GM23338 (cell line): Measurements from ENCODE around the gene APBA2. TPM values are rescaled to one million over a fixed set of nuclear protein-coding genes. Genes with fewer than 3 reads are reported as not detected.
A peak's percentile ranks its signal among the peaks of the same experiment; 100 is the strongest.

Experiments used
- ATAC-seq: fragments of 200-7000 bp; cut with Tn5 transposase; 3 replicates; pipeline ENCODE4 v1.9.1; 2020
- DNase-seq: peaks from one replicate; pipeline ENCODE4 v3.0.0-alpha.2; 2015; ENCODE audit warnings: low spot score
- H2AFZ ChIP-seq: fragments of 200-600 bp; sonication (generic); 2 replicates; pipeline ENCODE4 v1.8.0; 2016; ENCODE audit warnings: antibody characterized with exemption, mild to moderate bottlenecking, moderate library complexity
- H3F3A ChIP-seq: fragments of 200-600 bp; sonication (generic); replicated peaks from 2 replicates; pipeline ENCODE4 v1.8.0; 2017; ENCODE audit warnings: antibody characterized with exemption, mixed run types, low read depth
- H3K27ac ChIP-seq: fragments of 200-600 bp; sonication (generic); 2 replicates; pipeline ENCODE4 v1.6.1; 2016; ENCODE audit warnings: low read depth
- H3K27me3 ChIP-seq: fragments of 200-600 bp; sonication (generic); 2 replicates; pipeline ENCODE4 v1.8.0; 2016; ENCODE audit warnings: mild to moderate bottlenecking, mixed run types, moderate library complexity; ENCODE audit not compliant: insufficient read depth
- H3K36me3 ChIP-seq: fragments of 200-600 bp; sonication (generic); 2 replicates; pipeline ENCODE4 v1.8.0; 2016; ENCODE audit warnings: mild to moderate bottlenecking; ENCODE audit not compliant: insufficient read depth
- H3K4me1 ChIP-seq: fragments of 200-600 bp; sonication (generic); 2 replicates; pipeline ENCODE4 v1.8.0; 2016; ENCODE audit warnings: mild to moderate bottlenecking, moderate library complexity; ENCODE audit not compliant: insufficient read depth
- H3K4me2 ChIP-seq: fragments of 200-600 bp; sonication (generic); 2 replicates; pipeline ENCODE4 v1.7.1; 2017; ENCODE audit warnings: mixed run types
- H3K4me3 ChIP-seq: fragments of 200-600 bp; sonication (generic); 2 replicates; pipeline ENCODE4 v1.6.1; 2016; ENCODE audit warnings: mixed run types
- H3K79me2 ChIP-seq: fragments of 200-600 bp; sonication (generic); replicated peaks from 2 replicates; pipeline ENCODE4 v1.8.0; 2017; ENCODE audit warnings: mild to moderate bottlenecking; ENCODE audit not compliant: insufficient read depth
- H3K9me2 ChIP-seq: fragments of 200-600 bp; sonication (generic); 2 replicates; pipeline ENCODE4 v1.8.0; 2017; ENCODE audit not compliant: insufficient read depth
- H4K20me1 ChIP-seq: fragments of 200-600 bp; sonication (generic); replicated peaks from 2 replicates; pipeline ENCODE4 v1.8.0; 2017; ENCODE audit warnings: mild to moderate bottlenecking; ENCODE audit not compliant: insufficient read depth
- H3K27ac Mint-ChIP-seq: 2 replicates; pipeline ENCODE4 v1.8.0; 2020; ENCODE audit warnings: inconsistent platforms, mild to moderate bottlenecking, moderate library complexity, mixed read lengths
- H3K27me3 Mint-ChIP-seq: 3 replicates; pipeline ENCODE4 v1.8.0; 2022; ENCODE audit warnings: low read depth, mild to moderate bottlenecking, moderate library complexity, mixed read lengths, inconsistent platforms; ENCODE audit not compliant: insufficient read depth, poor library complexity
- H3K36me3 Mint-ChIP-seq: 3 replicates; pipeline ENCODE4 v1.8.0; 2021; ENCODE audit warnings: low read depth, mild to moderate bottlenecking, inconsistent platforms, moderate library complexity, mixed read lengths
- H3K4me1 Mint-ChIP-seq: 3 replicates; pipeline ENCODE4 v1.8.0; 2020; ENCODE audit warnings: mild to moderate bottlenecking, inconsistent platforms, mixed read lengths
- H3K4me3 Mint-ChIP-seq: 3 replicates; pipeline ENCODE4 v1.8.0; 2021; ENCODE audit warnings: moderate library complexity, mild to moderate bottlenecking, inconsistent platforms, mixed read lengths
- H3K9me3 Mint-ChIP-seq: 3 replicates; pipeline ENCODE4 v1.8.0; 2020; ENCODE audit warnings: moderate library complexity, mild to moderate bottlenecking, inconsistent platforms, mixed read lengths
- CTCF ChIP-seq, 2 experiments: fragments of 200-600 bp in 1 of 2; sonication (generic) in 1 of 2; conservative IDR thresholded peaks; 2 replicates each; pipeline versions ENCODE4 v1.5.1 to v1.6.1; 2016 to 2017; ENCODE audit warnings: antibody characterized with exemption in 2 of 2, low read depth in 2 of 2, mild to moderate bottlenecking in 2 of 2, moderate library complexity in 1 of 2
- EZH2 ChIP-seq: fragments of 200-600 bp; sonication (generic); IDR thresholded peaks from one replicate; pipeline ENCODE4 v1.8.0; 2017; ENCODE audit warnings: antibody characterized with exemption, mild to moderate bottlenecking, low read depth; ENCODE audit not compliant: unreplicated experiment
- EZH2phosphoT487 ChIP-seq: fragments of 200-600 bp; sonication (generic); IDR thresholded peaks from one replicate; pipeline ENCODE4 v1.8.1; 2018; ENCODE audit warnings: antibody characterized with exemption; ENCODE audit not compliant: unreplicated experiment
- JUNB ChIP-seq: IDR thresholded peaks from one replicate; pipeline ENCODE4 v1.6.1; 2016; ENCODE audit warnings: antibody characterized with exemption; ENCODE audit not compliant: unreplicated experiment
- NANOG ChIP-seq: IDR thresholded peaks from 2 replicates; pipeline ENCODE4 v1.6.1; 2016; ENCODE audit warnings: antibody characterized with exemption, borderline replicate concordance
- REST ChIP-seq: IDR thresholded peaks from one replicate; pipeline ENCODE4 v1.6.1; 2018; ENCODE audit warnings: antibody characterized with exemption; ENCODE audit not compliant: unreplicated experiment
- ZNF331 ChIP-seq: fragments of 250-450 bp; sonication (Bioruptor Pico); IDR thresholded peaks from 2 replicates; pipeline ENCODE4 v1.5.0; 2020; ENCODE audit warnings: low read depth, mild to moderate bottlenecking, moderate library complexity
- ZNF462 ChIP-seq: fragments of 250-450 bp; sonication (Bioruptor Pico); IDR thresholded peaks from 2 replicates; pipeline ENCODE4 v1.5.0; 2020; ENCODE audit warnings: mild to moderate bottlenecking, moderate library complexity
- polyA plus RNA-seq: library from polyadenylated mRNA; unstranded; fragments of >200 nt; fragmentation: Nextera tagmentation; extraction: Ambion mirVana; gene quantifications from 2 replicates; pipeline ENCODE4 v1.2.1, GENCODE V29; 2016
- total RNA-seq: library from RNA; depleted of rRNA; stranded (reverse); fragments of >200 nt; shearing (Covaris generic); gene quantifications from 2 replicates; pipeline ENCODE4 v1.2.3, GENCODE V29; 2014

APBA2 gene
- total and polyA plus RNA-seq, 2 experiments from 2014 or later = 5.9 to 24.7 TPM

GRCh38 chr15:28873585-28874190, 12.1 kb upstream of the APBA2 start:
- peaks cover 12% of the 10 kb centered on the region for H3K4me1 Mint-ChIP-seq
- H3K4me1 ChIP-seq = peaks cover 15% of the 10 kb centered on the region; the same call in 1 of the 2 replicates
- H3K4me3 Mint-ChIP-seq = no peak overlapping the region
- H4K20me1 ChIP-seq = no peaks in the 10 kb centered on the region
- no peak overlapping the region for H2AFZ ChIP-seq
- no peaks in the 10 kb centered on the region for H3K27me3 ChIP-seq
- H3K9me2 ChIP-seq = no peaks in the 10 kb centered on the region
- H3K79me2 ChIP-seq = no peaks in the 10 kb centered on the region
- H3K27me3 Mint-ChIP-seq = peaks cover 11% of the 10 kb centered on the region
- H3K4me3 ChIP-seq = no peak overlapping the region
- no peak overlapping the region for H3K27ac ChIP-seq
- H3K4me2 ChIP-seq = no peak overlapping the region
- DNase-seq (no peak), ATAC-seq (no peak)
- H3K9me3 Mint-ChIP-seq = no peaks in the 10 kb centered on the region; the same call in 2 of the 3 replicates
- no peak overlapping the region for H3K27ac Mint-ChIP-seq
- H3K36me3 Mint-ChIP-seq = peaks cover 3% of the 10 kb centered on the region; the same call in 1 of the 3 replicates
- H3K36me3 ChIP-seq = no peaks in the 10 kb centered on the region
- TF ChIP-seq CTCF (conservative IDR thresholded peaks at IDR 0.05; ENCODE audit: low read depth in 2 of 2) (0 out of 4 replicates have a peak, but pooled peaks of 1 of the 2 experiments have one; percentile 2), REST (no peak), EZH2phosphoT487 (no peak)
- H3F3A ChIP-seq = no peaks in the 10 kb centered on the region

GRCh38 chr15:28875461-28876000, 10.2 kb upstream of the APBA2 start:
- Histone ChIP-seq H3K79me2 (no peaks in the 10 kb centered on the region), H3K27me3 (no peaks in the 10 kb centered on the region), H4K20me1 (no peaks in the 10 kb centered on the region), H3F3A (no peaks in the 10 kb centered on the region), H3K4me1 (peaks cover 15% of the 10 kb centered on the region; the same call in 1 of the 2 replicates), H3K36me3 (no peaks in the 10 kb centered on the region), H3K4me2 (peak overlapping the region; percentile 51), H2AFZ (no peak overlapping the region), H3K27ac (no peak overlapping the region), H3K9me2 (no peaks in the 10 kb centered on the region), H3K4me3 (no peak overlapping the region)
- H3K27me3 Mint-ChIP-seq = peaks cover 16% of the 10 kb centered on the region
- no peak overlapping the region for H3K27ac Mint-ChIP-seq
- H3K9me3 Mint-ChIP-seq = no peaks in the 10 kb centered on the region; the same call in 2 of the 3 replicates
- peak overlapping the region; percentile 54; the same call in 1 of the 3 replicates for H3K4me3 Mint-ChIP-seq
- H3K36me3 Mint-ChIP-seq = peaks cover under 1% of the 10 kb centered on the region; the same call in 1 of the 3 replicates
- ATAC-seq = peak; percentile 26
- H3K4me1 Mint-ChIP-seq = peaks cover 12% of the 10 kb centered on the region
- no peak for DNase-seq
- no peak for TF ChIP-seq ZNF462 (CRISPR knock-in tag)
- TF ChIP-seq NANOG = no peak
- no peak for TF ChIP-seq JUNB
- no peak for TF ChIP-seq EZH2
- no peak for TF ChIP-seq ZNF331 (CRISPR knock-in tag)
